Superior temporal gyrus (tissue), 1 donor: ENCODE data around the gene GPR17.
A peak's percentile ranks its signal among the peaks of the same experiment; 100 is the strongest.

Experiments
- DNase-seq: peaks from one replicate; pipeline ENCODE4 v3.0.0-alpha.2; 2016; ENCODE audit errors: extremely low spot score

The GPR17 gene

GRCh38 chr2:127645395-127646291, at the start of gene GPR17:
TSS of gene GPR17 (plus strand) at chr2:127646153. CDS start at chr2:127650736, 4,583 bp downstream.
- DNase-seq, result peak; percentile 50

- DNase-seq, result no peak
These were observed 49.5 kb upstream of the GPR17 start for GRCh38 chr2:127596311-127597045.

GRCh38 chr2:127597046-127597983, 48.6 kb upstream of the GPR17 start:
- no peak for DNase-seq

GRCh38 chr2:127597984-127598380, 48.0 kb upstream of the GPR17 start:
- DNase-seq, result no peak

- no peak for DNase-seq
These were observed 47.2 kb upstream of the GPR17 start for GRCh38 chr2:127598711-127599110.

GRCh38 chr2:127599211-127599610, 46.7 kb upstream of the GPR17 start:
- no peak for DNase-seq

- no peak for DNase-seq
These were observed 41.0 kb upstream of the GPR17 start for GRCh38 chr2:127604986-127605385.

- no peak for DNase-seq
These were observed 40.2 kb upstream of the GPR17 start for GRCh38 chr2:127605691-127606263.

GRCh38 chr2:127606625-127607398, 39.1 kb upstream of the GPR17 start:
- DNase-seq, result no peak

- DNase-seq, result no peak
These were observed 38.5 kb upstream of the GPR17 start for GRCh38 chr2:127607399-127607908.

- DNase-seq, result no peak
These were observed 37.6 kb upstream of the GPR17 start for GRCh38 chr2:127608061-127609030.

- no peak for DNase-seq
These were observed 36.8 kb upstream of the GPR17 start for GRCh38 chr2:127609031-127609751.

- no peak for DNase-seq
These were observed 36.1 kb upstream of the GPR17 start for GRCh38 chr2:127609818-127610217.

GRCh38 chr2:127610561-127610960, 35.4 kb upstream of the GPR17 start:
- DNase-seq, result no peak

- DNase-seq, result no peak
These were observed 34.7 kb upstream of the GPR17 start for GRCh38 chr2:127611076-127611925.

GRCh38 chr2:127612111-127612822, 33.7 kb upstream of the GPR17 start:
- no peak for DNase-seq

GRCh38 chr2:127614246-127614645, 31.7 kb upstream of the GPR17 start:
- no peak for DNase-seq
